Lower leg skin (tissue), 3 donors: ENCODE results near the gene CAMTA1.

ENCODE experiments used
- POLR2A ChIP-seq, 2 donors: fragments of 450-650 bp; IDR thresholded peaks; one replicate each; pipeline ENCODE4 v1.6.1; 2016 to 2017; ENCODE audit warnings: antibody characterized with exemption in 2 of 2, mild to moderate bottlenecking in 1 of 2, moderate library complexity in 1 of 2
- TF ChIP-seq, protein P1 (sequence below), 3 donors: fragments of 450-650 bp; IDR thresholded peaks; one replicate each; pipeline ENCODE4 v1.5.1; 2016; ENCODE audit warnings: antibody characterized with exemption in 3 of 3, mild to moderate bottlenecking in 3 of 3, moderate library complexity in 2 of 3

GRCh38 chr1:6784560-6785317, 515 bp upstream of the CAMTA1 start:
- TF ChIP-seq, protein P1, sequence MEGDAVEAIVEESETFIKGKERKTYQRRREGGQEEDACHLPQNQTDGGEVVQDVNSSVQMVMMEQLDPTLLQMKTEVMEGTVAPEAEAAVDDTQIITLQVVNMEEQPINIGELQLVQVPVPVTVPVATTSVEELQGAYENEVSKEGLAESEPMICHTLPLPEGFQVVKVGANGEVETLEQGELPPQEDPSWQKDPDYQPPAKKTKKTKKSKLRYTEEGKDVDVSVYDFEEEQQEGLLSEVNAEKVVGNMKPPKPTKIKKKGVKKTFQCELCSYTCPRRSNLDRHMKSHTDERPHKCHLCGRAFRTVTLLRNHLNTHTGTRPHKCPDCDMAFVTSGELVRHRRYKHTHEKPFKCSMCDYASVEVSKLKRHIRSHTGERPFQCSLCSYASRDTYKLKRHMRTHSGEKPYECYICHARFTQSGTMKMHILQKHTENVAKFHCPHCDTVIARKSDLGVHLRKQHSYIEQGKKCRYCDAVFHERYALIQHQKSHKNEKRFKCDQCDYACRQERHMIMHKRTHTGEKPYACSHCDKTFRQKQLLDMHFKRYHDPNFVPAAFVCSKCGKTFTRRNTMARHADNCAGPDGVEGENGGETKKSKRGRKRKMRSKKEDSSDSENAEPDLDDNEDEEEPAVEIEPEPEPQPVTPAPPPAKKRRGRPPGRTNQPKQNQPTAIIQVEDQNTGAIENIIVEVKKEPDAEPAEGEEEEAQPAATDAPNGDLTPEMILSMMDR (IDR thresholded peaks at IDR 0.05), result no peak
- peak in 1 of 2 donors; percentile 70 for TF ChIP-seq POLR2A (IDR thresholded peaks at IDR 0.05)
